GM12801 (cell line): ENCODE measurements around the gene CAD.

Experiments
- TF ChIP-seq, protein P1 (sequence below): IDR thresholded peaks from one replicate; pipeline ENCODE4 v1.5.1; 2011; ENCODE audit warnings: control low read depth; ENCODE audit not compliant: insufficient read length; ENCODE audit errors: extremely low read depth

The CAD gene

GRCh38 chr2:27191070-27191829 lies 25.9 kb upstream of the CAD start:
- TF ChIP-seq, protein P1, sequence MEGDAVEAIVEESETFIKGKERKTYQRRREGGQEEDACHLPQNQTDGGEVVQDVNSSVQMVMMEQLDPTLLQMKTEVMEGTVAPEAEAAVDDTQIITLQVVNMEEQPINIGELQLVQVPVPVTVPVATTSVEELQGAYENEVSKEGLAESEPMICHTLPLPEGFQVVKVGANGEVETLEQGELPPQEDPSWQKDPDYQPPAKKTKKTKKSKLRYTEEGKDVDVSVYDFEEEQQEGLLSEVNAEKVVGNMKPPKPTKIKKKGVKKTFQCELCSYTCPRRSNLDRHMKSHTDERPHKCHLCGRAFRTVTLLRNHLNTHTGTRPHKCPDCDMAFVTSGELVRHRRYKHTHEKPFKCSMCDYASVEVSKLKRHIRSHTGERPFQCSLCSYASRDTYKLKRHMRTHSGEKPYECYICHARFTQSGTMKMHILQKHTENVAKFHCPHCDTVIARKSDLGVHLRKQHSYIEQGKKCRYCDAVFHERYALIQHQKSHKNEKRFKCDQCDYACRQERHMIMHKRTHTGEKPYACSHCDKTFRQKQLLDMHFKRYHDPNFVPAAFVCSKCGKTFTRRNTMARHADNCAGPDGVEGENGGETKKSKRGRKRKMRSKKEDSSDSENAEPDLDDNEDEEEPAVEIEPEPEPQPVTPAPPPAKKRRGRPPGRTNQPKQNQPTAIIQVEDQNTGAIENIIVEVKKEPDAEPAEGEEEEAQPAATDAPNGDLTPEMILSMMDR = no peak

DNA sequence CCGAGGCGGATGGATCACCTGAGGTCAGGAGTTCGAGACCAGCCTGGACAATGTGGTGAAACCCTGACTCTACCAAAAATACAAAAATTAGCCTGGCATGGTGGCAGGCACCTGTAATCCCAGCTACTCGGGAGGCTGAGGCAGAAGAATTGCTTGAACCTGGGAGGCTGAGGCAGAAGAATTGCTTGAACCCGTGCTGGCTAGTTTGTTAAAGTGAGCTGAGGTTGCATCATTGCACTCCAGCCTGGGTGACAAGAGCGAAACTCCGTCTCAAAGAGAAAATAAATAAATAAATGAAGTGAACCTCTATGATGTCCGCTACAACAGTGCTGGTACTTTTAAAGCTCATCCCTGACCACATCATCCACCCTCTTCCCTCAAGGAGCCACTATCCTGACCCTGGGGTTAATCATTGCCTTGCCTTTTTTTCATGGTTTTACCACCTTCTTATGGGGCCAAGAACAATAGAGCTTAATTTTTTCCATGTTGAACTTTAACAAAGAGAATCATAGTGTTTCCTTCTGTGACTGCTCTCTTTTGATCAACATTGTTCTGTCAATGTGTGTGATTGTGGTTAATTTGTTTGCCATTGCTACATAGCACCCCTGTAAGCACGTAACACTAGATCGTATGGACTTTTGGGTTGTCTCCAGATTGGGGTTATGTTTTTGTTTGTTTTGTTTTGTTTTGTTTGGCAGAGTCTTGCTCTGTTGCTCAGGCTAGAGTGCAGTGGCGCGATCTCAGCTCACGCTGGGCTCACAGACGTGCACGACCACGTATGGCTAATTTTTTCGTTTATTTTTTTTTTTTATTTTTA lies 22.4 kb upstream of the CAD start:
- TF ChIP-seq, protein P1 = no peak

DNA sequence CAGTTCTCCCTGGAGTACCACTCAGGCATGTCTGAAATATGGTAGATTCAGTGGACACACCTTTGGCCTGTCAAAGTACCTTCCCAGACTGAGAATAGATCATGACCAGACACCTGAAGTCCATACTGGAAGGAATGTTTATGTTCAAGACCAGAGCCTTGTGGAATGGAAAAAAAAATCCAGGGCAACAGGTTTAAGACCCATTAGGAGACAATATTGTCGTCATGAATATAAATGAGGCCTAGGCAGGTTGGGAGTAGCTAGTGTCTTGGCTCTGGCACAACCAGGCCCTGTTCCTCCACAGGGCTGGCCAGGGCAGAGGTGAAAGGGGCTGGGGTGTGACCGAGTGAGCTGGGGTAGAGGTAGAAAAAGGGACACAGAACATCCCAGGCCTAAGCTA lies 18.5 kb upstream of the CAD start:
- TF ChIP-seq, protein P1 = no peak

DNA sequence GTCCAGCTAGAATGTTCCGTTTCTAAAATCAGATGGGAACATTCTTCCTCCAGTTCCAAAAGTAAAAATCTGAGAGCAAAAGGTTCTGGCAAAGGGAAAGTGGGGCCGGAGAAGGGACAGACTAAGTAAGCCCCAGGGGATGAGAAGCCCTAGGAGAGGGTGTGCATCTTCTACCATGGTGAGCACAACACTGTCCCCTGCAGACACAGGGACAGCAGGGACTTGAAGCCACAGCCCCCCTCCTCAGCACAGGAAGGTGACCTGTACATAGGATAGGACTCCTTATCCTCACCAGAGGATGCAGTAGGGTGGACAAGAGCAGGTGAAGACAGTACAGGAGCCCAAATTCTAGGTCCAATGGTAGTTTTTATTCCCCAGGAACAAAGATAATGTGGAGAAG lies 17.9 kb upstream of the CAD start:
- TF ChIP-seq, protein P1 = no peak

DNA sequence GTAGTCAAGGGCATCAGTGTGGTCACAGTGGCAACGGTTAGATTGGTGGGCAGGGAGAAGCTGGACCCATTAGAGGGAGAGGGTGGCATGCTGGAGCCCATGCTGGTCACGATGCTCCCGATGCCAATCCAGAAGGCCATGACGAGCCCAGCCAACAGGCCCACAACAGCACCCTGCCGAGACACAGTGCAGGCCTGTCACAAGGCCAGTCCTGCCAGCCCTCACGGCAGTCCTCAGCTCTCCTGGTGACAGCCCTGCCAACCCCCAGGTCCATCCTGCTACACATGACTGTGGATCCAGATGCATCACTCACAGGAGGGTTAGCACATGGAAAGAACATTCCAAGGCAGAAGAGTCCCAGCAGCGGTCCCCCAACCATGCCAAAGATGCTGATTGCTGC lies 15.5 kb upstream of the CAD start:
- TF ChIP-seq, protein P1 = no peak

- TF ChIP-seq, protein P1 = no peak
Observed at GRCh38 chr2:27202854-27203253, 14.3 kb upstream of the CAD start.

GRCh38 chr2:27203741-27204140 lies 13.4 kb upstream of the CAD start:
- TF ChIP-seq, protein P1 = no peak
